ENCODE data around the gene TIMP1. TPM values are rescaled to one million over a fixed set of nuclear protein-coding genes. Genes with fewer than 3 reads are reported as not detected.

The TIMP1 gene
- total RNA-seq, 2 donors from 2014 or later = 377 to 605 TPM

DNA sequence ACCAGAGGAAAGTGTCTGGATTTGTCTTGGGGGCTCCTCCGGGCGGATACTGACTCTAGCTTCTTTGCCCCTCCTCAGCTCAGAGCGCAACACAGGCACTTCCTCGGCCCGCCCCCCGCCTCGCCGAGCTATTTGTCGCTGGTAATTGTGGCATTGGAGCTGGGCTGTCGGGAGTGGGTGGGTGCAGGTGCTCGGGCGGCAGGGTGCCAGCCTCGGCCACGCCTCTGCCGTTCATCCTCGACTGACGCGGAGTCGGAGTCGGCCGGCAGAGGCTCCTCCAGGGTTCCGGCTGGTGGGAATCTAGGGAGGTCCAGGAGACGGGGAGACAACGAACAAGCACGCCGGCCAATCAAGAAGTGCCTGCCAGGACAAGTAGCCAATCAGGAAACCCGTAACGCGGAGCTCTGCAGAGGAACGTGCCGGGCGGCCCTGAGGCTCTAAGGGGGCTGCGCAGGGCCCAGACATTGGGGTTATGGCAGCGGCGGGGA lies 41.3 kb downstream of the TIMP1 start:
- ATAC-seq = peak; percentile 60 to 78
- intact Hi-C loops (cut with DNase I) = loop anchor here in 1 of 2 donors (10.0 kb wide), 1 partner anchor 59 kb away; the partner anchor contains the start of gene ARAF
- DNase-seq = peak; percentile 67

DNA sequence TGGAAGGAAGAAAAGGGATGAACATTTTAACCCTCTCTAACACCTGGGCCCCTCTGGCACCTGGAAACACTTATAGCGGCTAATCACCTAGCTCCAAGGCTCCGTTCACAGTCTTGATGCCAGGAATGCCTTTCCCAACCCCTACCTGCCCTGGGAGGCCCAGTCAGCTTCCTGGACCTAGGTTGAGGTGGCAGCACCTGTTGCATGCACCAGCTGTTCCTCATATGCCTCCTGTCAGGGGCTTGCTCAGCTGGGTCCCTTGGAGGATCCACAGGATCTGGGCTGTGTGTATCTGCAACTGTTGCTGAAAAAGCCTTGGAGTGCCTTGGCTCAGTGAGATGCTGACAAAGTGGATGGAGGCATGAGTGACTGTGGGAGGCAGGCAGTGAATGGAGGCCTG lies 43.1 kb downstream of the TIMP1 start:
- ATAC-seq = no peak
- intact Hi-C loops (cut with DNase I) = loop anchor here in 1 of 2 donors (10.0 kb wide), 1 partner anchor 61 kb away; the partner anchor contains the start of gene ARAF
- no peak for DNase-seq

DNA sequence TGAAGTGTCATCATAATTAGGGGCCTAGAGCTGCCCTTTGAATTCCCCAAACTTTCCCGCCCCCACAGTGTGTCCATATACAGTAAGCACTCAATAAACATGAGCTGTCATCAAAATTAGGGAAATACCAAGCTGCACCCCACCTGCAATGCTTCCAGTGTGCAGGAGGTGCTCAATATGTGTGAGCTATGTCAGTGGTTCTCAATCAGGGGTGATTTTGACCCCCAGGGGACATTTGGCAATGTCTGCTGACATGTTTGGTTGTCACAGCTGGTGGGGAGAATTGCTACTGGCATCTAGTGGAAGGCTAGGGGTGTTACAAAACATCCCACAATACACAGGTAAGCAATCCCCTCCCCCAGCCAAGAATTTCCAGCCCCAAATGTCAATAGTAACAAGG lies 46.7 kb downstream of the TIMP1 start:
- DNase-seq (no peak), ATAC-seq (no peak)
- intact Hi-C loops (cut with DNase I) = loop anchor here in 1 of 2 donors (10.0 kb wide), 1 partner anchor 64 kb away; the partner anchor contains the start of gene ARAF

DNA sequence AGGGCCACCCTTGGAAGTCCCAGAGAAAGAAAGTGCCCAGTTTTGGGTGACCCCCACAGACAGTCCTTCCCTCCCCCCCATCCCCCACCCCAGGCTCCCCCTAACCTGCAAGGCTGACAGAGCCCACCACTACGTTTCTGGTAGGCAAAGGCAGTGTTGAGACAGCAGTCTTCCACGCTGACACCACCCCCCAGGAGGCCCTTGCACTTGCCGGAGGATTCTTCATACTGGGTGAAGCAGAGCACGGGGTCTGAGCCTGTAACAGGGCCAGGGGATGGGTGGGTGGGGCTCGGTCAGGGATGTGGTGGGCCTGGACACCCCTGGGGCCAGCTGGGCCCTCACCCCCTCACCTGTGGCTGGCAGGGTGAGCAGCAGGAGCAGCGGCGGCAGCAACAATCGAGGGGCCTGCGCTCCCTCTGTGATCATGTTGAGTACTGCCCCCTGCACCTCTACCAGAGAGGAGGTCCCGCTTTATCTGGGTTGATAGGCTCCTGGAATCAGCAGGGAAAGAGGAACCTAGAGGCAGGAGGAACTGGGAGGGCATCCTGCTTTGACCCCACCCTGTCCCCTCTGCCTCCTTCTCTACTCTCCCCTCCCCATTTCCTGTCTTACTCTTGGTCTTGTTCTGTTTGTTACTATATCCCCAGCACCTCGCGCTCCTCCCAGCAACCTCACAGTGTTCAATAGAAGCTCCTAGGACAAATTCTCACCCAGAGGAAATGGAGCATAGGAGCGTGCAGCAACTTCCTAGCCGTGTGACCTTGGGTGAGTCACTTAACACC lies 47.4 kb downstream of the TIMP1 start, which contains the start of gene CFP:
CFP (minus strand) TSS at position 512 of the 782 bp plus-strand sequence; CDS start at position 426, 86 bp downstream.
- intact Hi-C loops (cut with DNase I) = loop anchor here in 1 of 2 donors (10.0 kb wide), 1 partner anchor 65 kb away; the partner anchor contains the start of gene ARAF
- ATAC-seq = peak in 1 of 2 donors; percentile 47

DNA sequence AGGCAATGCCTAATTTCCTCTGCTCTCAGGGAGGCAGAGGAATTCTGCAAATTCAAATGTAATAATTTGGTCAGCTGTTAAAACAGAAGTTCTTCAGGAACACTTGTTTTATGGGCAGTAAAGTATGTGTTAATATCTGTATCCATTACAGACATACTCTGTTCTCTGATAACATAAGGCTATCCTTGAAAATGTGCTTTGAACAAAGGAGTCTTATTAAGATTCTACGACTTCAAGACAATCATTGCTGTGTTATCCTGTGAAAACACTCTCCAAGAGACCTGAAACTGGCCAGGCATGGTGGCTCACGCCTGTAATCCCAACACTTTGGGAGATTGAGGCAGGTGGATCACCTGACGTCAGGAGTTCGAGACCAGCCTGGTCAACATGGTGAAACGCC lies 49.4 kb downstream of the TIMP1 start:
- ATAC-seq = no peak
- intact Hi-C loops (cut with DNase I) = no loop called here

More for the DNA sequence above, 47.4 kb downstream of the TIMP1 start, which contains the start of gene CFP:
- no peak for DNase-seq

DNA sequence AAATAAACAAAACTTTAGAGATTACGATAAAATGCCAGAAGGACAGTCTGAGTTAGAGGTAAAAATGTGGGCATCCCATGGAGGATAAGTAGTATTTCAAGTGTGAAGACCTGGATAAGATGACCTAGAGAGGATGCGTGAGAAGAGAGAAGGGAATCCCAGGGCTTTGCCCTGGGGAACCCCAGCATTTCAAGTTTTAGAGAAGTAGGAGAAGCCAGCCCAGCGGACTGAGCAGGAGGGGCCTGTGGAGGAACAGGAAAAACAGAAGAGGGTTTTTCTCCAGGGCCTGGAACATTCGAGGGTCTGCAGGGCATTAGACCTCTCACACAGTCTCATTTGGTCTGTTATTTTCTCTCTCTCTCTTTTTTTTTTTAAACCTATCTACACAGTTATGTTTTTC lies 50.4 kb downstream of the TIMP1 start:
- intact Hi-C loops (cut with DNase I) = no loop called here
- DNase-seq (no peak), ATAC-seq (no peak)

More for the DNA sequence above, 49.4 kb downstream of the TIMP1 start:
- no peak for DNase-seq

DNA sequence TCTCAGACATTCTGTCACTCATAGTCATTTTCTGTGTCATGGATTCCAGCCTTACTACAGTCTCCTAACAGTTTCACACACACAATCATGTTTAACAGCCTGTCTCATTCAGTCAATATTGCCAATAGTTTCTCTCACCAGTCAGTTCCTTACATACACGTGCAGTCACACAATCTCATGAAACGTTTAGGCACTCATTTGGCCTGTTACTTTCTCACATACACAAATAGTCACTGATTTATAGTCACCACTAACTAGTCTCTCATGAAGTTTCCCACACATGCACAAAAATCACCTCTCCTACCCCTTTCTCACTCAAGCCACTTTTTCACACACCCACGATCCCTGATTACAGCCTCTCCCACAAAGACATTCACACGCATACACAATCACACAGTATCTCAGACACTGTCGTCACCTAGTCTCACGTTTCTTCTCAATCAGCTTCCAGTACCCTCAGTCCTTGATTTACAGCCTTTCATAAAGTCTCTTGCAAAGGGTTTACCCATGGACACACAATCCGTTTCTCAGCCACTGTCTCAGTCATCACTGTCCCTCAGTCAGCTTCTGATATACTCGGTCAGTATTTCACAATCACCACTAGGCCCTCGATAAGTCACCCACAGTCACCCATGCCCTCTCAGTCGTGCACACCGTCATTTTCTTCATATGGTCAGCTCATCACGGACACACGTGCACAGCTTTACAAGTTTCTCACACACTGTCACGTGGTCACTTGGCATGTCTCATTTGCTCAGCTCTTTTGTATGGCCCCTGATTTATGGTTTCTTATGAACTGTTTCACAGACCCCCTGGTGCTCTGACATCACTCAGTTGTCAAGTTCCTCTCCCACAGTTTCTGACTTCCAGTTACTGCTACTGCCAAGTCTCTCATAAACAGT lies 51.7 kb downstream of the TIMP1 start:
- DNase-seq (no peak), ATAC-seq (no peak)
- intact Hi-C loops (cut with DNase I) = no loop called here

DNA sequence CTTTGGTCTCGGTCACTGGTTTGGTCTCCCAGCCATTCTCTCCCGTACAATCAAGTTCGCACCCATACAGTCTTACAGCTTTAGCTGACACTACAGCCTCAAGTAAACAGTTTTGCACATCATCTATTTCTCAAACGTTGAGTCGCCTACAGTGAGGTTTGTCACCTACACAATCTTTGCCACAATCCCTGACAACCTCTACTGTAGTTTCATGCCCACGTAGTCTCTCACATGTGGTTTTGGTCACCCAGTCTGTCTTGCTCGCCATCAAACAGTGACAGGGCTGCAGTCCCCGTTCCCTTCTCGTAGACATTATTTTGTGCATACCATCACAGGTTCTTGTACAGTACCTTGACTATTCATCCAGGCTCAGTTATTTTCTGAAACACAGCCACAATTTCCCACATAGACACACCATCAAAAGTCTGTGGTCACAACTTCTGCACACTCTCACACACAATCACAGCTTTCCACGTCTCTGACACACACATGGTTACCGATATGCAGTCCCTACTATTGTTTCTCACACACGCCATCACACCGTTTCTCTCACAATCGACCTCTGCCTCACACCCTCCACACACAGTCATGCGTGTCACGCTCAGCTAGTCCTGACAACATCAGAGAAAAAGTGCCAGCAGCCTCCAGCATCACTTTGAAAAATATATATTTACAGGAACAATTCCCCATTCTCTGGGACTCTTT lies 52.8 kb downstream of the TIMP1 start:
- intact Hi-C loops (cut with DNase I) = no loop called here
- DNase-seq (no peak), ATAC-seq (no peak)

Small RNAs within 50 kb of the gene (microRNA-seq; reads per million reads assigned to microRNA genes)
- gene MIR4769 = 0 to 0.20 reads per million in 2 donors

Other genes with a start within 250 kb of the TIMP1 start
- under 1 TPM in 1 of 2 donors, not detected in 1; 0.13 TPM for gene ZNF157, start 211.9 kb upstream of the TIMP1 start, total RNA-seq
- 10 to 100 TPM; 10.8 to 14.7 TPM for gene ZNF41, start 99.2 kb upstream of the TIMP1 start, total RNA-seq
- gene ARAF, start 21.2 kb upstream of the TIMP1 start, total RNA-seq = 10 to 100 TPM; 64.4 to 75.0 TPM
- 1 to 10 TPM; 4.4 to 7.0 TPM for gene SYN1, start 37.4 kb downstream of the TIMP1 start, total RNA-seq
- gene CFP, start 47.5 kb downstream of the TIMP1 start, total RNA-seq = 10 to 100 TPM in 1 of 2 donors, 1 to 10 TPM in 1; 3.9 to 10.9 TPM
- gene ELK1, start 68.1 kb downstream of the TIMP1 start, total RNA-seq = 10 to 100 TPM; 18.5 to 32.2 TPM
- 10 to 100 TPM; 89.6 to 99.9 TPM for gene UXT, start 76.7 kb downstream of the TIMP1 start, total RNA-seq

Data from left cardiac atrium (tissue), 4 donors.